Measurements from ENCODE around the gene ECHS1. TPM values are rescaled to one million over a fixed set of nuclear protein-coding genes. Genes with fewer than 3 reads are reported as not detected.

The ECHS1 gene
- total RNA-seq, 1 experiment from 2014 or later: 58.0 TPM

DNA sequence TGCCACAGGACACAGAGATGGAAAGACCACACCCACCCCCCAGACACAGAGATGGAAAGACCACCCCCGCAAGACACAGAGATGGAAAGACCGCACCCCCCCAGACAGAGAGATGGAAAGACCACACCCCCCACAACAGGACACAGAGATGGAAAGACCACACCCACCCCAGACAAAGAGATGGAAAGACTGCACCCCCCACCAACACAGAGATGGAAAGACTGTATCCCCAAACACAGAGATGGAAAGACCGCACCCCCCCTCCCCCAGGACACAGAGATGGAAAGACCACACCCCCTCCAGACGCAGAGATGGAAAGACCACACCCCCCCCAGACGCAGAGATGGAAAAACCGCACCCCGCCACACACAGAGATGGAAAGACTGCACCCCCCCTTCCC, 56.4 kb downstream of the ECHS1 start:
- no peak for ATAC-seq

DNA sequence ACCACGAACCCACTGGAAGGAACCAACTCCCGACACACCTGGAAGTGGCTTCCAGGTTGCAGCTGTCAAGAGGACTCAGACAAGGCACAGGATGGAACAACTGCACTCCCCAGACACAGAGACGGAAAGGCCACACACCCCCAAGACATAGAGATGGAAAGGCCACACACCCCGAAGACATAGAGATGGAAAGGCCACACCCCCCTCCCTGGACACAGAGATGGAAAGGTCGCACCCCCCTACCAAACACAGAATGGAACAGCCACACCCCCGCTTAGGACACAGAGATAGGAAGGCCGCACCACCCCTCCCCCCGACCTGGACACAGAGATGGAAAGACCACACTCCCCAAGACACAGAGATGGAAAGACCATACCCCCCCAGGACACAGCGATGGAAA, 56.9 kb downstream of the ECHS1 start:
- no peak for DNase-seq (ENCODE audit: low read depth, low spot score)
- CTCF ChIA-PET: interaction anchor here (1.1 kb wide), 1 partner anchor 13 kb away, joined by 6 read pairs; no protein-coding TSS in a partner anchor

More for the DNA sequence above, 56.4 kb downstream of the ECHS1 start:
- Histone ChIP-seq H3K27me3 (ENCODE audit: insufficient read depth, low read length) (no peaks in the 10 kb centered on the region), H3K4me2 (ENCODE audit: low read length) (no peak overlapping the region), H3K4me1 (ENCODE audit: control insufficient read depth in 1 of 2, insufficient read depth in 2 of 2, low read length in 2 of 2) (no peaks in the 10 kb centered on the region; a peak in 1 of 4 replicates), H3K4me3 (replicated peaks in 1 of 2; ENCODE audit: low read depth in 1 of 2, low read length in 2 of 2) (no peak overlapping the region), H3K9me3 (ENCODE audit: control insufficient read depth in 1 of 2, insufficient read depth in 1 of 2, low read depth in 1 of 2, low read length in 2 of 2) (no peaks in the 10 kb centered on the region), H3K9me2 (ENCODE audit: insufficient read depth) (no peaks in the 10 kb centered on the region), H4K20me1 (ENCODE audit: insufficient read depth) (no peaks in the 10 kb centered on the region), H3K27ac (ENCODE audit: low read depth, low read length) (no peak overlapping the region), H3K9ac (ENCODE audit: low read length) (no peak overlapping the region), H3K79me2 (ENCODE audit: insufficient read depth, low read length) (no peaks in the 10 kb centered on the region), H2AFZ (ENCODE audit: low read depth, low read length, poor library complexity, severe bottlenecking) (no peak overlapping the region), H3K36me3 (ENCODE audit: control insufficient read depth in 1 of 2, insufficient read depth in 2 of 2, low read length in 2 of 2) (0 out of 4 replicates have a peak, but pooled peaks cover 0 to 3% of the 10 kb centered on the region in 2 experiments)
- TF ChIP-seq ZFX (IDR thresholded peaks at IDR 0.05): no peak
- TF ChIP-seq, protein P1, sequence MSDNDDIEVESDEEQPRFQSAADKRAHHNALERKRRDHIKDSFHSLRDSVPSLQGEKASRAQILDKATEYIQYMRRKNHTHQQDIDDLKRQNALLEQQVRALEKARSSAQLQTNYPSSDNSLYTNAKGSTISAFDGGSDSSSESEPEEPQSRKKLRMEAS (IDR thresholded peaks at IDR 0.05): no peak
- no peak for TF ChIP-seq RAD21 (IDR thresholded peaks at IDR 0.05; ENCODE audit: low read depth)
- no peak for TF ChIP-seq FOSL1 (IDR thresholded peaks at IDR 0.05; ENCODE audit: low read depth)
- no peak for TF ChIP-seq YY1 (IDR thresholded peaks at IDR 0.05; ENCODE audit: extremely low read depth, insufficient replicate concordance, low read depth, low read length)
- no peak for TF ChIP-seq JUND (IDR thresholded peaks at IDR 0.05)
- no peak for TF ChIP-seq EGR1 (IDR thresholded peaks at IDR 0.05; ENCODE audit: low read depth)
- ChIA-PET RAD21 (ENCODE audit: low non-redundant PET in 1 of 2, low total read pairs in 2 of 2, uncharacterized antibody in 2 of 2, unreplicated experiment in 2 of 2) (no interaction called here), POLR2A (no interaction called here), CTCF (no interaction called here)
- no TSS peak for BruUV-seq (replicated peaks)
- intact Hi-C loops (cut with micrococcal nuclease): no loop called here
- DNase-seq (ENCODE audit: low read depth, low spot score): no peak

More for the DNA sequence above, 56.9 kb downstream of the ECHS1 start:
- Histone ChIP-seq H3K9me3 (ENCODE audit: control insufficient read depth in 1 of 2, insufficient read depth in 1 of 2, low read depth in 1 of 2, low read length in 2 of 2) (no peaks in the 10 kb centered on the region), H3K9me2 (ENCODE audit: insufficient read depth) (no peaks in the 10 kb centered on the region), H3K27ac (ENCODE audit: low read depth, low read length) (no peak overlapping the region), H3K4me1 (ENCODE audit: control insufficient read depth in 1 of 2, insufficient read depth in 2 of 2, low read length in 2 of 2) (no peaks in the 10 kb centered on the region; a peak in 1 of 4 replicates), H3K9ac (ENCODE audit: low read length) (no peak overlapping the region), H3K4me2 (ENCODE audit: low read length) (no peak overlapping the region), H3K27me3 (ENCODE audit: insufficient read depth, low read length) (no peaks in the 10 kb centered on the region), H3K36me3 (ENCODE audit: control insufficient read depth in 1 of 2, insufficient read depth in 2 of 2, low read length in 2 of 2) (0 out of 4 replicates have a peak, but pooled peaks cover 0 to 3% of the 10 kb centered on the region in 2 experiments), H4K20me1 (ENCODE audit: insufficient read depth) (no peaks in the 10 kb centered on the region), H3K79me2 (ENCODE audit: insufficient read depth, low read length) (no peaks in the 10 kb centered on the region), H3K4me3 (replicated peaks in 1 of 2; ENCODE audit: low read depth in 1 of 2, low read length in 2 of 2) (no peak overlapping the region), H2AFZ (ENCODE audit: low read depth, low read length, poor library complexity, severe bottlenecking) (no peak overlapping the region)
- RAD21 ChIA-PET (ENCODE audit: low non-redundant PET in 1 of 2, low total read pairs in 2 of 2, uncharacterized antibody in 2 of 2, unreplicated experiment in 2 of 2): no interaction called here
- no peak for TF ChIP-seq SIN3A (IDR thresholded peaks at IDR 0.05; ENCODE audit: low read depth)
- TF ChIP-seq, protein P2, sequence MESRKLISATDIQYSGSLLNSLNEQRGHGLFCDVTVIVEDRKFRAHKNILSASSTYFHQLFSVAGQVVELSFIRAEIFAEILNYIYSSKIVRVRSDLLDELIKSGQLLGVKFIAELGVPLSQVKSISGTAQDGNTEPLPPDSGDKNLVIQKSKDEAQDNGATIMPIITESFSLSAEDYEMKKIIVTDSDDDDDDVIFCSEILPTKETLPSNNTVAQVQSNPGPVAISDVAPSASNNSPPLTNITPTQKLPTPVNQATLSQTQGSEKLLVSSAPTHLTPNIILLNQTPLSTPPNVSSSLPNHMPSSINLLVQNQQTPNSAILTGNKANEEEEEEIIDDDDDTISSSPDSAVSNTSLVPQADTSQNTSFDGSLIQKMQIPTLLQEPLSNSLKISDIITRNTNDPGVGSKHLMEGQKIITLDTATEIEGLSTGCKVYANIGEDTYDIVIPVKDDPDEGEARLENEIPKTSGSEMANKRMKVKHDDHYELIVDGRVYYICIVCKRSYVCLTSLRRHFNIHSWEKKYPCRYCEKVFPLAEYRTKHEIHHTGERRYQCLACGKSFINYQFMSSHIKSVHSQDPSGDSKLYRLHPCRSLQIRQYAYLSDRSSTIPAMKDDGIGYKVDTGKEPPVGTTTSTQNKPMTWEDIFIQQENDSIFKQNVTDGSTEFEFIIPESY (IDR thresholded peaks at IDR 0.05; ENCODE audit: extremely low read depth, insufficient replicate concordance, low read length): no peak
- TF ChIP-seq ZNF274 (IDR thresholded peaks at IDR 0.05; ENCODE audit: low read depth, low read length): no peak
- no peak for TF ChIP-seq YY1 (IDR thresholded peaks at IDR 0.05; ENCODE audit: extremely low read depth, insufficient replicate concordance, low read depth, low read length)
- TF ChIP-seq EGR1 (IDR thresholded peaks at IDR 0.05; ENCODE audit: low read depth): no peak
- TF ChIP-seq ZFX (IDR thresholded peaks at IDR 0.05): no peak
- no peak for TF ChIP-seq ELF1 (IDR thresholded peaks at IDR 0.05; ENCODE audit: borderline replicate concordance, low read depth)
- TF ChIP-seq CBX3 (IDR thresholded peaks at IDR 0.05; ENCODE audit: low read depth): no peak
- TF ChIP-seq EZH2phosphoT487 (IDR thresholded peaks at IDR 0.05; ENCODE audit: borderline replicate concordance): no peak
- no peak for TF ChIP-seq SP1 (IDR thresholded peaks at IDR 0.05; ENCODE audit: low read depth)
- no peak for TF ChIP-seq POLR2AphosphoS5 (IDR thresholded peaks at IDR 0.05; ENCODE audit: low read depth, low read length)
- TF ChIP-seq POLR2A (IDR thresholded peaks at IDR 0.05; ENCODE audit: borderline replicate concordance, extremely low read depth, insufficient read depth, insufficient read length): no peak
- no peak for TF ChIP-seq CEBPB (IDR thresholded peaks at IDR 0.05; ENCODE audit: low read depth)
- no TSS peak for BruUV-seq (replicated peaks)
- no peak for ATAC-seq
- POLR2A ChIA-PET: interaction anchor here (1.5 kb wide), 1 partner anchor 8 kb away, joined by 4 read pairs; no protein-coding TSS in a partner anchor
- intact Hi-C loops (cut with micrococcal nuclease): no loop called here
